ENCODE results near the gene KCNJ8.

Gene KCNJ8

DNA sequence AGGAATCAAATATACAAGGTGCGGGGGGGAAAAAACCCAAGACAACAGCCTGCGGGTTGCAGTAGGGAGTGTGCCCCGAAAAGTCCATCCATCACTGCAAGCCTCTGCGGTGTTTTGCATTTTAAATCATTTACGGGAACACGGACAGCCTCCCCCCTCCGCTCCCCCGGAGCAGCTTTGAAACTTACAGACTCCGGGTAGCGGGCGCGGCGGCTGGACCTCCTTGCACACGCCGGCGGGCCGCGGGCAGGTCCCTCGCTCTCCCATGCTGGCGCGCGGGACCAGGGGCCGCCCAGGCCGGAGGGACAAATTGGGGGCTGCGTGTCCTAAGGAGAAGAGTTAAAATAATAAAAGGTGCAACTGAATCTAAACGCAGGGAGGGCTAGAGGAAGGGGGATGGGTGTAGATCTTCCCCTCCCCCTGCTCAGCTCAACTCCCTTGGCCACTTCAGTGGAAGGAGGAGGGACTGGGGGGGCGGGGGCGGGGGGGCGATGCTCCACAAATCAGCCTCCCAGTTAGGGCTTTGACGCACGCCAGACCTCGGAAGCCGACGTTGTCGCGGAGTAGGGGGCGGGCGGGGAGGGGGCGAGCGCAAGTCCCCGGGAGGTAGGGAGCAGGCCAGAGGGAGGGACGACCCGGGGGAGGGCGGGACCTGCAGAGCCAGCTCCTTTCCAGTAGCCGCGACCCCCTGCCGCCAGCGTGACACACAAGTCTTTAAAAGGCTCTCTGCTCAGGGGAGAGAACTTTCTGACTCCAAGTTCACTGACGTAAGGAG is at the start of gene KCNJ8:
KCNJ8 (minus strand) TSS at position 349 of the 775 bp plus-strand sequence. CDS start 1,090 bp downstream, outside the sequence.
- no peak for DNase-seq (ENCODE audit: extremely low read depth, insufficient read length)
- no peaks in the 10 kb centered on the region for H3K36me3 ChIP-seq (ENCODE audit: control insufficient read depth, insufficient read depth, low read length)
- no peaks in the 10 kb centered on the region; the same call in 1 of the 2 replicates for H3K27me3 ChIP-seq (replicated peaks; ENCODE audit: control insufficient read depth, insufficient read depth, low read length)
- H3K4me3 ChIP-seq (replicated peaks; ENCODE audit: low read depth, low read length): no peak within 1 kb of the TSS
- TF ChIP-seq, protein P1, sequence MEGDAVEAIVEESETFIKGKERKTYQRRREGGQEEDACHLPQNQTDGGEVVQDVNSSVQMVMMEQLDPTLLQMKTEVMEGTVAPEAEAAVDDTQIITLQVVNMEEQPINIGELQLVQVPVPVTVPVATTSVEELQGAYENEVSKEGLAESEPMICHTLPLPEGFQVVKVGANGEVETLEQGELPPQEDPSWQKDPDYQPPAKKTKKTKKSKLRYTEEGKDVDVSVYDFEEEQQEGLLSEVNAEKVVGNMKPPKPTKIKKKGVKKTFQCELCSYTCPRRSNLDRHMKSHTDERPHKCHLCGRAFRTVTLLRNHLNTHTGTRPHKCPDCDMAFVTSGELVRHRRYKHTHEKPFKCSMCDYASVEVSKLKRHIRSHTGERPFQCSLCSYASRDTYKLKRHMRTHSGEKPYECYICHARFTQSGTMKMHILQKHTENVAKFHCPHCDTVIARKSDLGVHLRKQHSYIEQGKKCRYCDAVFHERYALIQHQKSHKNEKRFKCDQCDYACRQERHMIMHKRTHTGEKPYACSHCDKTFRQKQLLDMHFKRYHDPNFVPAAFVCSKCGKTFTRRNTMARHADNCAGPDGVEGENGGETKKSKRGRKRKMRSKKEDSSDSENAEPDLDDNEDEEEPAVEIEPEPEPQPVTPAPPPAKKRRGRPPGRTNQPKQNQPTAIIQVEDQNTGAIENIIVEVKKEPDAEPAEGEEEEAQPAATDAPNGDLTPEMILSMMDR (IDR thresholded peaks at IDR 0.05; ENCODE audit: insufficient read depth, low read length, poor library complexity, severe bottlenecking): no peak

DNA sequence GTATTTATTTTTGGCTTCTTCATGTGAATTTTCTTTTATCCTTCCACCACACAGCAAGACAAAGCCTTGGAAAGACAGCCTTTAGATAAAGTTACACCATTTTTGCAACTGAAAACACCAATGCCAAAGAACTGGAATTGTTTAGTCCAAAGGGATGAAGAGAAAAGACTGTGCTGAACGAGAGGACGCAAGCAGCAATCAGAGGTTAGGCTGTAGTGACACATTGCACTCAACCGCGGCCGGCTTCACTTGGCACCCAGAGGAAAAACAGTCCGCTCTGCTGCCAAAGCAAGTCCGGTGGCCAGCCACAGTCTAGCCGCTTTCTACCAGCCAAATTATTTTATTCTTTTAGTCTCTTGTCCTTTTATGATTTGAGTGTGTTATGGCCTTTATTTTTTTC is 49.1 kb upstream of the KCNJ8 start:
- H3K36me3 ChIP-seq (ENCODE audit: control insufficient read depth, insufficient read depth, low read length): no peaks in the 10 kb centered on the region
- DNase-seq (ENCODE audit: extremely low read depth, insufficient read length): no peak

DNA sequence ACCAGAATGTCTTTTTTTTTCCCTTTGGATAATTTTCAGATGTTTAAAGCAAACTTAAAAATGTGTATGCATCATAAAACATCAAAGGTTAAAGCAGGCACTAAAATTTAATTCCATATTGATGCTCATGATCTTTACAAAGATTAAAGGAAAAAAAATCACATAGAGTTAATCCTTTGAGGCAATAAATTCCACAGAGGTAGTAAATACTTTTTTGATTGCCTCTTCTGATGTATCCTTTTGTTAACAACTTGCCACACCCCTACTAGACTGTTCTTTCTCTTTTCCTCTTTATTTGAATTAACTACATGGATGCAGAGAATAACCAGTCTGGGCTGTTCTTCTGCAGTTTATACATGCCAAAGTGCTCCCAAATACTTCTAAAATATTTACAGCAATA is 45.2 kb upstream of the KCNJ8 start:
- Histone ChIP-seq H3K36me3 (ENCODE audit: control insufficient read depth, insufficient read depth, low read length) (no peaks in the 10 kb centered on the region), H3K27me3 (replicated peaks; ENCODE audit: control insufficient read depth, insufficient read depth, low read length) (no peaks in the 10 kb centered on the region), H3K4me3 (replicated peaks; ENCODE audit: low read depth, low read length) (no peak overlapping the region)
- no peak for DNase-seq (ENCODE audit: extremely low read depth, insufficient read length)
- TF ChIP-seq, protein P1 (IDR thresholded peaks at IDR 0.05; ENCODE audit: insufficient read depth, low read length, poor library complexity, severe bottlenecking): no peak

More for the DNA sequence above, 49.1 kb upstream of the KCNJ8 start:
- H3K4me3 ChIP-seq (replicated peaks; ENCODE audit: low read depth, low read length): no peak overlapping the region
- TF ChIP-seq, protein P1 (IDR thresholded peaks at IDR 0.05; ENCODE audit: insufficient read depth, low read length, poor library complexity, severe bottlenecking): no peak
- H3K27me3 ChIP-seq (replicated peaks; ENCODE audit: control insufficient read depth, insufficient read depth, low read length): no peaks in the 10 kb centered on the region

DNA sequence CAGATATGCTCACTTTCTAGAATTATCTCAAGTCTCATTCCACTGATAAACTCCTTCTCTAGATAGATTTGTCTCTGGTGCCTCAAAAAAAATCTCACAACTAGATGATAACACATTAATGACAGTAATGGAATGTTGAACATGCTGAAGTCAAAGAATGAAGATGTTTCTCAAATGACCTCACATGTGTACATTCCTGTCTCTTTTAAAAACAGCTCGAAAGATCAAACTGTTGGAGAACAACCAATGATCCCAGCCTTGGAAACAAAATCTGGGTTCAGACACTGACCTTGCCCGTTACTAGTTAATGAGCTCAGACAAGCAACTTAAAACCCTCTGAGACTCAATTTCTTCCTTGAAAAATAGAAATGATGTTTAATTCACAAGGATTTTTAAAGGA is 44.7 kb upstream of the KCNJ8 start:
- Histone ChIP-seq H3K36me3 (ENCODE audit: control insufficient read depth, insufficient read depth, low read length) (no peaks in the 10 kb centered on the region), H3K27me3 (replicated peaks; ENCODE audit: control insufficient read depth, insufficient read depth, low read length) (no peaks in the 10 kb centered on the region), H3K4me3 (replicated peaks; ENCODE audit: low read depth, low read length) (no peak overlapping the region)
- TF ChIP-seq, protein P1 (IDR thresholded peaks at IDR 0.05; ENCODE audit: insufficient read depth, low read length, poor library complexity, severe bottlenecking): no peak
- no peak for DNase-seq (ENCODE audit: extremely low read depth, insufficient read length)

DNA sequence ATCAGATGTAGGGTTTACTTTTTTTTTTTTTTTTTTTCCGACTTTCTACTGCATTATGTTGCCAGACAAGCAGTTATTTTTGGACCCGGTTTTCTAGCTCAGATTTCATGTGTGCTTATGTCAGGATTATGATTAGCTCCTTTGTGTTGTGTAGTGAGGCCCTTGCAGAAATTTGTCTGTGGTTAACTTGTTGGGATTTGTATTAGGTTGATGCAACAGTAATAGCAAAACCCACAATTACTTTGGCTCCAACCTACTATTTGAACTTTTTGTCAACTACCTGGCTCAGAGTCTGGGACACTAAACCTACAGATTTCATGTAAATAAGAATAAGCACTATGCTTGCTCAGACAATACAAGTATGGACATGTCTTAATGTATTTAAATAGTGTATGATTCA is 44.1 kb upstream of the KCNJ8 start:
- Histone ChIP-seq H3K27me3 (replicated peaks; ENCODE audit: control insufficient read depth, insufficient read depth, low read length) (no peaks in the 10 kb centered on the region), H3K4me3 (replicated peaks; ENCODE audit: low read depth, low read length) (no peak overlapping the region), H3K36me3 (ENCODE audit: control insufficient read depth, insufficient read depth, low read length) (no peaks in the 10 kb centered on the region)
- DNase-seq (ENCODE audit: extremely low read depth, insufficient read length): no peak
- TF ChIP-seq, protein P1 (IDR thresholded peaks at IDR 0.05; ENCODE audit: insufficient read depth, low read length, poor library complexity, severe bottlenecking): no peak
